Right lung (tissue), 10 donors: Measurements from ENCODE around the gene SEPHS2. TPM values are rescaled to one million over a fixed set of nuclear protein-coding genes. Genes with fewer than 3 reads are reported as not detected.
"Not testable (repeated sequence)": the region's sequence is repeated elsewhere in the genome, so short reads cannot be mapped to it uniquely, and the experiment has no call there.

Source experiments
- DNase-seq, 2 donors: peaks; one replicate each; pipeline ENCODE4 v3.0.0-alpha.2; 2013
- long read RNA-seq, 8 donors: transcript quantifications; one replicate each; lab custom pipeline, GENCODE V29; 2026
- polyA plus RNA-seq, 5 donors: library from polyadenylated mRNA; unstranded; fragments of 120-200 nt; gene quantifications; one replicate each; pipeline versions ENCODE4 v1.2.1 to v1.2.3, GENCODE V29; 2013; ENCODE audit warnings: inconsistent platforms in 1 of 5, low replicate concordance in 1 of 5; ENCODE audit not compliant: insufficient read length in 5 of 5, insufficient read depth in 1 of 5

SEPHS2 gene, protein sequence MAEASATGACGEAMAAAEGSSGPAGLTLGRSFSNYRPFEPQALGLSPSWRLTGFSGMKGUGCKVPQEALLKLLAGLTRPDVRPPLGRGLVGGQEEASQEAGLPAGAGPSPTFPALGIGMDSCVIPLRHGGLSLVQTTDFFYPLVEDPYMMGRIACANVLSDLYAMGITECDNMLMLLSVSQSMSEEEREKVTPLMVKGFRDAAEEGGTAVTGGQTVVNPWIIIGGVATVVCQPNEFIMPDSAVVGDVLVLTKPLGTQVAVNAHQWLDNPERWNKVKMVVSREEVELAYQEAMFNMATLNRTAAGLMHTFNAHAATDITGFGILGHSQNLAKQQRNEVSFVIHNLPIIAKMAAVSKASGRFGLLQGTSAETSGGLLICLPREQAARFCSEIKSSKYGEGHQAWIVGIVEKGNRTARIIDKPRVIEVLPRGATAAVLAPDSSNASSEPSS
- 10 to 100 TPM; 30.6 to 34.1 (median 32.7) TPM for polyA plus RNA-seq
- long read RNA-seq, donor 1, transcript SEPHS2-201 (1 exons, 2,551 nt) = major isoform, 59 of 59 reads
- long read RNA-seq, donor 1, partial matches to known transcripts = 0 of 59 reads
- long read RNA-seq, donor 1, other reads (novel, unspliced or antisense) = 0 of 59 reads
- long read RNA-seq, donor 2, transcript SEPHS2-201 (1 exons, 2,551 nt) = major isoform, 23 of 23 reads
- long read RNA-seq, donor 2, partial matches to known transcripts = 0 of 23 reads
- long read RNA-seq, donor 2, other reads (novel, unspliced or antisense) = 0 of 23 reads
- long read RNA-seq, donor 3, transcript SEPHS2-201 (1 exons, 2,551 nt) = major isoform, 42 of 42 reads
- long read RNA-seq, donor 3, partial matches to known transcripts = 0 of 42 reads
- long read RNA-seq, donor 3, other reads (novel, unspliced or antisense) = 0 of 42 reads
- long read RNA-seq, donor 4, transcript SEPHS2-201 (1 exons, 2,551 nt) = major isoform, 20 of 20 reads
- long read RNA-seq, donor 4, partial matches to known transcripts = 0 of 20 reads
- long read RNA-seq, donor 4, other reads (novel, unspliced or antisense) = 0 of 20 reads
- long read RNA-seq, donor 5, transcript SEPHS2-201 (1 exons, 2,551 nt) = major isoform, 57 of 57 reads
- long read RNA-seq, donor 5, partial matches to known transcripts = 0 of 57 reads
- long read RNA-seq, donor 5, other reads (novel, unspliced or antisense) = 0 of 57 reads
- long read RNA-seq, donor 6, transcript SEPHS2-201 (1 exons, 2,551 nt) = major isoform, 46 of 46 reads
- long read RNA-seq, donor 6, partial matches to known transcripts = 0 of 46 reads
- long read RNA-seq, donor 6, other reads (novel, unspliced or antisense) = 0 of 46 reads
- long read RNA-seq, donor 7, transcript SEPHS2-201 (1 exons, 2,551 nt) = major isoform, 40 of 40 reads
- long read RNA-seq, donor 7, partial matches to known transcripts = 0 of 40 reads
- long read RNA-seq, donor 7, other reads (novel, unspliced or antisense) = 0 of 40 reads
- long read RNA-seq, donor 8, transcript SEPHS2-201 (1 exons, 2,551 nt) = major isoform, 14 of 14 reads
- long read RNA-seq, donor 8, partial matches to known transcripts = 0 of 14 reads
- long read RNA-seq, donor 8, other reads (novel, unspliced or antisense) = 0 of 14 reads

DNA sequence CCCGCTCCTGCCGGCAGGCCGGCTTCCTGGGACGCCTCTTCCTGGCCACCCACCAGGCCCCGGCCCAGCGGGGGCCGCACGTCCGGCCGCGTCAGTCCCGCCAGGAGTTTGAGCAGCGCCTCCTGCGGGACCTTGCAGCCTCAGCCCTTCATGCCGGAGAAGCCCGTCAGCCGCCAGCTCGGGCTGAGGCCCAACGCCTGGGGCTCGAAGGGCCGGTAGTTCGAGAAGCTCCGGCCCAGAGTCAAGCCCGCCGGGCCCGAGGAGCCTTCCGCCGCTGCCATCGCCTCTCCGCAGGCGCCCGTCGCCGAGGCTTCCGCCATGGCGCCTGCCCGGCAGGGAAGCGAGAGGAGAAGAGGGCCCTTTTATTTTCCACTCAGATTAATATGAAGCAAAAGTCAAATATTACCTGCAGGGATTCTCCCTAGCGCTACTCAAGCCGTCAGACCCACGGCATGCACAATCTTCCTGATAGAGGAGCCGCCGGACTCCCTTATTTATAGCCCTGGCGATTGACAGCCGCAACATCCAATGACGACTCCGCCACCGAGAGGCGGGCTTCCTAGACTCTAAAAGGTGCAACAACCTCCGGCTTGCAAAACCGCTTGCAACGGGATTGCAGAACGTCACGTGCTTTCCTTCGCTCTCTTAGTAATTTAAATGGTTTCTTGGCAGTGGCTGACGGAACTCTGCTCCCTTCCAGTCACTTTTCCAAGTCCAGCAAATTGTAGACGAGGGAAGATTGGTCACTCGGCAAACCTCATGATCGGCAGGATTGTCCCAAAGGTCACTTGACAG lies at the start of gene SEPHS2:
Gene SEPHS2, minus strand, starts transcription at position 467 of the 795 bp plus-strand sequence. Its CDS starts 147 bp downstream, at position 320.
- DNase-seq = peak; percentile 94 to 95

DNA sequence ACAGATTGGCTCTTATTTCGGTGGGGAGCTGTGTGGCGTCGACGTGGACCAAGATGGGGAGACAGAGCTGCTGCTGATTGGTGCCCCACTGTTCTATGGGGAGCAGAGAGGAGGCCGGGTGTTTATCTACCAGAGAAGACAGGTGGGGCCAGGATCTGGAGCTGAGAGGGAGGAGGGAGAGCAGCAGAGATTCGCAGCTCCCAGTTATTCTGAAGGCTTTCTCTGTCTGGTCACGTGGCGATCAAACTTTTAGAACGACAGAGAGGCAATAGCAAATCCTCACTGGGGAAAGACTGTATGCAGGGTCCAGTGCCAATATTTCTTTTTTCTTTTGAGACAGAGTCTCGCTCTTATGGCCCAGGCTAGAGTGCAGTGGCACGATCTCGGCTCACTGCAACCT lies 49.0 kb upstream of the SEPHS2 start:
- no peak for DNase-seq

DNA sequence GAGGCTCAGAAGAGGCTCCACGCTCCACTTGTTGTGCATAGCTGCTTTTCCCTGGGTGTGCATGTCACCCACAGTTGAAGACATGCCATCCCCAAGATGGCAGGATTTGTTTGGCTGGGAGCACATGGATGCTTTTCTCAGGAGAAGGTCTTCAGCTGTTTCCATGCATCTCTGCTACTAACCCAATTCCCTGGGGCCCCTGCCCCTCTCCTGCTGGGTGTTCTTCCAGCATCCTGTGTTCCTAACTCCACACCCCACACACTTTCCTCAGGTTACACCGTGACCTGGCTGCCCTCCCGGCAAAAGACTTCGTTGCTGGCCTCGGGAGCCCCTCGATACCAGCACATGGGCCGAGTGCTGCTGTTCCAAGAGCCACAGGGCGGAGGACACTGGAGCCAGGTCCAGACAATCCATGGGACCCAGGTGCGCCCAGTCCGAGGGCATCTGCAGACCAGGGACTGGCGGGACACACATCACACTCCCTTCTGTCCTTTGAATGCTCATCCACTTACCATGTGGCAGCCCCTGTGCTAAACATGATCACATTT lies 48.3 kb upstream of the SEPHS2 start:
- no peak for DNase-seq

DNA sequence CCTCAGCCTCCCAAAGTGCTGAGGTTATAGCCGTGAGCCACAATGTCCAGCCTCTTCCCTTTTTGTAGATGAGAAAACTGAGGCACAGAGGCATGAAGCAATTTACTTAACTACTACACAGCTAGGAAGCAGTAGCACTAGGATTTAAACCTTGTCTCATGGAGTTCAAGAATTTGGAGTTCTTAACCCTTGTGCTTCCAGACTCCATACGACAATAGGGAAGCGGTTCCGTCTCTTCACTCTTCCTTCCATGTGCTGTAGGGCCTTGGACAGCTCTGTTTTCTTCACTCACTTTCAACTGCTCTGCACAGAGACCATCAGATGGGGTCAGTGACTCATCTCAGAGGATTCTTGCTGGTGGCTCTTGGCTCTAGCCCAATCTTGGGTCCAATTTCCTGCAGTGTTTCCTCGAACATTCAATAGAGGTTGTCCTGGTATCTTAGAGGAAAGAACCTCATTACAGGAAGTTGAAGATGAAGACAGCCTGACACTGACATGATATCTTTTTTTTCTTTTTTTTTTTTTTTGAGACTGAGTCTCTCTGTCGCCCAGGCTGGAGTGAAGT lies 46.2 kb upstream of the SEPHS2 start:
- DNase-seq = peak; percentile 15 to 17

DNA sequence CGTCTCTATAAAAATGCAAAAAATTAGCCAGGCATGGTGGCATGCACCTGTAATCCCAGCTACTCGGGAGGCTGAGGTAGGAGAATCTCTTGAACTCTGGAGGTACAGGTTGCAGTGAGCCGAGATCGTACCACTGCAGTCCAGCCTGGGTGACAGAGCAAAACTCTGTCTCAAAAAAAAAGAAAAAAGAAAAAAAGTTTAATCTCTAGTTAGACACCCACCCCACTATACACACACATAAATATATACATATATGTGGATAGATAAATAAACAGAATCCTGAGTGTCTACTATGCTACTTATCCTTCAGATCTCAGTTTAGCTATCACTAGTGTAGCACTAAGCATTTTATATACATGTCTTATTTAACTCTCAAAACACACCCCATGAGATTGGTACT lies 45.6 kb upstream of the SEPHS2 start:
- no peak for DNase-seq

DNA sequence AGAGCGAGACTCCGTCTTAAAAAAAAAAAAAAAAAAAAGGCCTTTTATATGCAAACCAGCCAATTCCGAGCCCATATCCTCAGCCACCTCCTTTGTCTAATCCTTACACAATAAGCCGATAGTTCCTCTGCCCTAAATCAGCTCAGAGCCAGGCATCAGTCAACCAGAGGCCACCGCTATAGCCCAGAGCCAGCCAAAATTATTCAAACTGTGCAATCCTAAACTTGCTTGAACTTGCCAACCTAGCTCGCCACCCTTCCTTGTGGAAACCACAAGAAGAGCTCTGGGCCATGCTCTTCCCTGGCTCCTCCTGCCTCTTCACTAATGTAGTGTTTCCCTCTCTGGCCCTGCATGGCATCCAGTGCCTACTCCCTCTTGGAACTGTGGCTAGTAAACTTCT lies 44.5 kb upstream of the SEPHS2 start:
- no peak for DNase-seq

DNA sequence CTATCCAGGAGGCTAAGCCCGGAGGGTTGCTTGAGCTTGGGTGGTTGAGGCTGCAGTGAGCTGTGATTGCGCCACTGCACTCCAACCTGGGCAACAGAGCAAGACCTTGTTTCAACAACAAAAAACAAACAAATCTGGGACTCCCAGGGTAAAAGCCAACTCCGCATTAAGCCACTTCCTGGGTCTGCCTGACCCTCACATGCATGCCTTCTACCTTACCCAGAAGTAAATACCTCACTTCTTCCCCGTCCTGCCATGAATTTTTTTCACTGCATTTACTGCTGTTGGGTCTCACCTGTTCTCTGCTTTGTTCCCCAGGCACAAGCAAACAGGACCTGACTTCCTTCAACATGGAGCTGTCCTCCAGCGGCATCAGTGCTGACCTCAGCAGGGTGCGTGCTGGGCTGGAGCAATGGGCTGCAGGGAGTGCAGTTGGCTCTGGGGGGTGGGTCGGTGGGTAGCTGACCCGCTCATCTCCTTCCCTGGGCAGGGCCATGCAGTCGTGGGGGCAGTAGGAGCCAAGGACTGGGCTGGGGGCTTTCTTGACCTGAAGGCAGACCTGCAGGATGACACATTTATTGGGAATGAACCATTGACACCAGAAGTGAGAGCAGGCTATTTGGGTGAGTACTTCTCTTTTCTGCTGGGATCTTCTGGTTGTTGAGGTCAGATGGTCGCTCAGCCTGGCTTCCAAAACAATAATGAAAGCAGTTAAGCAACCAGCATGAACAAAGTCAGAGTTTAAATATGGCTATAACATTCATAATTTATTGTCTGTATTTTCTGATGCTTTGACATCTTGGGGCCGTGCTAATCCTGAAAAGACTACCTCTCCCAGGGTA lies 43.3 kb upstream of the SEPHS2 start:
- no peak for DNase-seq

DNA sequence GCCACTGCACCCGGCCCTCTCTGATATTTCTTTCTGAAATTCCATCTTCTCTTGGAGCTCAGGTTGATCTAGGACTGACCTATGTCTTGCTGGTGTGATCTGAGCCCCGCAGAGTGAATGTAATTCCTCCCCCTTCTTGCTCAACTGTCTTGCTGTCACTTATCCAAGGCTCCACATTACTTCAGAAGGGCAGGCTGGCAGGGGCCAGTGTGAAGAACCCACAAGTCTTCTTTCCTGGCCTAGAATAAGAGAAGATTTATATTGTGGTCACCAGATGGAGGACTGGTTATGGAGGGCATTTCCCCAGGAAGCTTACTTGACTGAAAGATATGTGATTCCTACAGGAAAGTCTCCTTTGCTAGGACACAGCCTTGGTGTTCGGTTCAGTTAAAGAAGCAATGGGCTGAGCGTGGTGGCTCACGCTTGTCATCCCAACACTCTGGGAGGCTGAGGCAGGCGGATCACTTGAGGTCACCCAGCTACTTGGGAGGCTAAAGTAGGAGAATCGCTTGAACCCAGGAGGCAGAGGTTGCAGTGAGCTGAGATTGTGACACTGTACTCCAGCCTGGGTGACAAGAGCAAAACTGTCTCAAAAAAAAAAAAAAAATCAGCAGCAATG lies 40.3 kb upstream of the SEPHS2 start:
- DNase-seq = no peak

DNA sequence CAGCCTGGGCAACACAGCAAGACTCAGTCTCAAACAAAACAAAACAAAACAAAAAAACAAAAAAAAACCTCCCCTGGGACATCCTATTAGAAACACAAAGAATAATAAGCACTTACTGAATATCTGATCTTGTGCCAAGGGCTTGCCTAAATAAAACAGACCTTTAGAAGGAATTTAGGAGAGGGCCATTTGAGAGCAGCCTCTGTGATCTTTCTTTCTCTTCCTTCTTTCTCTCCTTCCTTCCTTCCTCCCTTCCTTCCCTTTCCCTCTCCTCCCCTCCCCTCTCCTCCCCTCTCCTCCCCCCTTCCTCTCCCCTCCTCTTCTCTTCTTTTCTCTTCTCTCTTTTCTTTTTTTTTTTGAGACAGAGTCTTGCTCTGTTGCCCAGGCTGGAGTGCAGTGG lies 39.2 kb upstream of the SEPHS2 start:
- DNase-seq = no peak

DNA sequence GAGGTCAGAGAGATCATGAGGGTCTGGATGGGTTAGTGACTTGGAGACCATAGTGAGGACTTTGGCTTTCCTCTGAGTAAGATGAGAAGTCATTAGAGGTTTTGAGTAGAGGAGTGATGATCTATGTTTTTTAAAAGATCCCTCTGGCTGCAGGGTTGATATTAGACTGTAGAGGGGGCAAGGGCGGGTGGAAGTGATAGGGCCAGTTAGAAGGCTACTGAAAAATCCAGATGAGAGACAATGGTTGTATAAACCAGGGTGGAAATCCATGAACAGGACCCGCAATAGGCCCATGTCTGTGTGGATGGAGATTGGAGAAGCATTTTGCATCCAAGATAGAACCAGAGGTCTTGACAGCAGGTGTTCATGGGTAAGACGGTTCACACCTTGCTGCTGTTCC lies 36.7 kb upstream of the SEPHS2 start:
- no peak for DNase-seq

DNA sequence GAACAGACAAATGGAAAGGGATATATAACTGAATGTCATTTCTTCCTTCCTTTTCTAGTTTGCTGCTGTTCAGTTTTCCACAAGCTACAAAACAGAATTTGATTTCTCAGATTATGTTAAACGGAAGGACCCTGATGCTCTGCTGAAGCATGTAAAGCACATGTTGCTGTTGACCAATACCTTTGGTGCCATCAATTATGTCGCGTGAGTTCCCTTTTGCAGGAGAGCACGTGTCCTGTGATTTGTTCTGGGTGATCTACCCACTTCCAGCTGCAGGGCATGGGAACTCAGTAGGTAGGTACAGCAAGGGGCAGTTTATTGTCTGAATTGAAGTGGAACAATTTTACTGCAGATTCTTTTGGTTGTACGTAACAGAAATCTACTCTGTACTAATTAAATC lies 35.7 kb upstream of the SEPHS2 start:
- DNase-seq = no peak

DNA sequence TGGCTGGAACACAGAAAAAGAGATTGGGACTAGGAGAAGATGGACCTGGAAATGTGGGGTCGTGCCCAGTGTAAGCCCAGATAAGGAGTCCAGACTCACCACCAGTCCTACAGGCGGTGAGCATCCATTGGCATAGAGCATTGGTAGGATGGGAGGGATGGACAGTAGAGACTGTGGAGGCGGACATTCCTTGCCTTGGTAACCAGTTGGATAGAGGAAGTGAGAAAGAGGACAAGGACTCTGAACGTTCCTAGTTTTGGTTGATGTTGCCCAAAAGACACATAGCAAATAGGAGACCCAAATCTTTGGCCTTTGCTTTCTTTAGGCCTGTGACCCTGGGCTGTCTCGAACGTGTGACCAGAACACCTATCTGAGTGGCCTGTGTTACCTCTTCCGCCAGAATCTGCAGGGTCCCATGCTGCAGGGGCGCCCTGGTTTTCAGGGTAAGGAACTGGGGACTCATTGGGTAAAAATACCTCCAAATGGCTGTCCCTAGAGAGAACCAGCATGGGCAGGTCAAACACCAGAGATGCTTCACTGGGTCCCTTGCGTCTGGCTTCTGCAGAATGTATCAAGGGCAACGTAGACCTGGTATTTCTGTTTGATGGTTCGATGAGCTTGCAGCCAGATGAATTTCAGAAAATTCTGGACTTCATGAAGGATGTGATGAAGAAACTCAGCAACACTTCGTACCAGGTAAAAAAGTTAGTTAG lies 33.2 kb upstream of the SEPHS2 start:
- no peak for DNase-seq

DNA sequence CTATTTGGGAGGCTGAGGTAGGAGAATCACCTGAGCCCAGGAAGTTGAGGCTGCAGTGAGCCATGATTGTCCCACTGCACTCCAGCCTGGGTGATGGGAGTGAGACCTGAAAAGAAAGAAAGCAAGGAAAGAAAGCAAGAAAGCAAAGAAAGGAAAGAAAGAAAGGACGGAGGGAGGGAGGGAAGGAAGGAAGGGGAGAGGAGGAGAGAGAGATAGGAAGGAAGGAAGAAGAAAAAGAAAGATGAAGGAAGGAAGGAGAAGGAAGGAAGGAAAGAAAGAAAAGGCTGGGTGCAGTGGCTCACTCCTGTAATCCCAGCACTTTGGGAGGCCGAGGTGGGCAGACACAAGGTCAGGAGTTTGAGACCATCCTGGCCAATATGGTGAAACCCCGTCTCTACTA lies 32.1 kb upstream of the SEPHS2 start:
- not testable (repeated sequence) for DNase-seq

DNA sequence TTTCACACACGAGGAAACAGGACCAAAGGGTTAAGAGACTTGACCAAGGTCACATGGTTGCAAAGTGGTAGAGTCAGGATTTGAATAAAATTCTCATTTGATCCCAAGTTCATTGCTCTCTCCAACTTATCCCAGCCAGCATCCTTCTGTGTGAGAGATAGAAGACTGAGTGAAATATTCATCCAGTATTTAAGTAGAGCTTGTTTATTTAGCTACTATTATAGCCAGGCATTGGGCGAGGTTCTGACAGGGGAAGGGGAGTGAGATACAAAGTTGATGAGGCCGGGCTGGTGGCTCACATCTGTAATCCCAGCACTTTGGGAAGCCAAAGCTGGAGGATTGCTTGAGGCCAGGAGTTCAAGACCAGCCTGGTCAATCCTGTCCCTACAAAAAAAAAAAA lies 31.3 kb upstream of the SEPHS2 start:
- no peak for DNase-seq

DNA sequence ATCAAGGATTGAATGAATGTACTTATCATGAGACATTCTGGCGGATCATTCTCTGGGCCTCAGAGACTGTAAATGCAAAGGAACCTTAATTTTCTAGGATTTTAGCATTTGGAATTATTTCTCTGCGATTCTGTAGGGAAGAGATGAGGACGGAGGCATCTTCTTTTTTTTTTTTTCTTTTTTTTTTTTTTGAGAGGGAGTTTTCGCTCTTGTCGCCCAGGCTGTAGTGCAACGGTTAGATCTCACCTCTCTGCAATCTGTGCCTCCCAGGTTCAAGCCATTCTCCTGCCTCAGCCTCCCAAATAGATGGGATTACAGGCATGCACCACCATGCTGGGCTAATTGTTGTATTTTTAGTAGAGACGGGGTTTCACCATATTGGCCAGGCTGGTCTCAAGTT lies 29.0 kb upstream of the SEPHS2 start:
- no peak for DNase-seq

DNA sequence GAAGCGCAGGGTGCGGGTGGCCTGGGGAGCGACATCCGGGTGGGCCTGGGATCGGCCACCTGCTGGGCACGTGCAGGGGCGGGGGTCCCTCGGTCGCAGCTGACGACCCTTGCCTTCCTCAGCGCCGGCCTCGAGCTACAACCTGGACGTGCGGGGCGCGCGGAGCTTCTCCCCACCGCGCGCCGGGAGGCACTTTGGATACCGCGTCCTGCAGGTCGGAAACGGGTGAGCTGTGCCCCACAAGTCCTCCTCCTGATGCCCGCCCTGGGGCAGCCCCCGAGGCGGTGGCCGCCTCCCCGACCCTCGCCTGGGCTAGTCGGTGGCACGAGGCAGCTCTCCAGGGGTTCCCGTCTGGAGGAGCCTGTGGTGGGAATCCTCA lies 28.4 kb upstream of the SEPHS2 start:
- DNase-seq = no peak

DNA sequence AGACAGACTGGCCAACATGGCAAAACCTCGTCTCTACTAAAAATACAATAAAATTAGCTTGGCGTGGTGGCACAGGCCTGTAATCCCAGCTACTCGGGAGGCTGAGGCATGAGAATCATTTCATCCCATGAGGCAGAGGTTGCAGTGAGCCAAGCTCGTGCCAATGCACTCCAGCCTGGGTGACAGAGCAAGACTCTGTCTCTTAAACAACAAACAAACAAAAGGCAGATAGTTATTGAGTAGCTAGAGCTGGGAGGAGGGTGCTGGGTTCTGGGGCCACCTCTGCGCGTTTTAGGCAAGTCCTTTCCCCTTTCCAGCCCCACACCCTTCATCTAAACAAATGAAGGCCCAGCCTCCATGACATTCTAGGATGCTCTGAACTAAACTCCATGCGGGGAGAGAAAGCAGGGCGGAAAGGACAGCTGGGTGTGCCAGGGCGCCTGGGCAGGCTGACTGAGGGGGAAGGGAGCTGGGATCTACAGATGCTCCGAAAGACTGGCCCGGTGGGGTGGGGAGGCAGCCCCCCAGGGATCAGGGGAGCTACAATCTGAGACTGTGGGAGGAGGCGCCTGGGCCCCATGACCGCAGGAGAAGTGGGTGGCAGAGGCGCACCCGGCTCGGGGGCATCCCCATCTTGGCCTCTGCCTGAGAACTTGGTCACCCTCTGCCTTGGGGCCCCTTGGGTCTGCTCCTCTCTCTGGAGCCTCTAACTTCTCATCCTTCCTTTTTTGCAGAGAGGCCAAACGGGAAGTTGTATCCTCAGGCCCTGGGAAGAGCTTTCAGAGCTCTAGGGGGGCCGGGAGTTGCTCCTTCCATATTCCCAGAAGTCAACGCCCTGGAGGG lies 27.8 kb upstream of the SEPHS2 start:
- DNase-seq = no peak
